ENCODE data around the gene C1orf21.

- TF ChIP-seq POLR2A (IDR thresholded peaks at IDR 0.05) (no peak), CTCF (IDR thresholded peaks at IDR 0.05) (no peak)
Measured at GRCh38 chr1:184655185-184655584, 268.4 kb downstream of the C1orf21 start.

Data from Peyer's patch (tissue), 4 donors.